ENCODE measurements around the gene ABCF2.

DNA sequence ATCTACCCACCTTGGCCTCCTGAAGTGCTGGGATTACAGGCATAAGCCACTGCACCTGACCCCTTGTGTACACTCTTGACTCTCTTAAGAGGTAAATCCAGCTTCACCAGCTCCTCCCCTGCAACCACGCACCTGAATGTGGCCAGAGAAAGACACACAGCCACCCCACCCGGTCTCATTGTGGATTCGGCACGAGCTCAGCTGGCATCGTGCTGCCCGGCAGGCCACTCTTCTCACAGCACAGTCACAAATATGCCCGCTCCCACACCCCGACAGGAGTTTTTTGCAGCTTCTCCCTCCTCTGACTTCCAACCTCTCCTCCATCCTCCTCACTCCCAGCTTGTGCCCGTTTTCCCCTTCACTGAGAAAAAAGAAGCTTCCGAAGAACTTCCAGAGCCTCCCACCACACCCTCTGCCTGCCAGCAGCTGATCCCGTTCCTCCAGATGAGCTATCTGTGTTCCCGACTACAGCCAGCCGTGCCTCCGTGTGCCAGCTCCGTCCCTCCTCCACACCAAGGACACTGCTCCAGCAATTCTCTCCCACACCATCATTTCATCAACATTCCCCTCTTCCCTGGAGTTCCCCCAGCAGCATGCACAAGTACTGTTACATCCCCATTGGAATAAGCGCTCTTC, 29.5 kb upstream of the ABCF2 start:
- TF ChIP-seq, protein P1, sequence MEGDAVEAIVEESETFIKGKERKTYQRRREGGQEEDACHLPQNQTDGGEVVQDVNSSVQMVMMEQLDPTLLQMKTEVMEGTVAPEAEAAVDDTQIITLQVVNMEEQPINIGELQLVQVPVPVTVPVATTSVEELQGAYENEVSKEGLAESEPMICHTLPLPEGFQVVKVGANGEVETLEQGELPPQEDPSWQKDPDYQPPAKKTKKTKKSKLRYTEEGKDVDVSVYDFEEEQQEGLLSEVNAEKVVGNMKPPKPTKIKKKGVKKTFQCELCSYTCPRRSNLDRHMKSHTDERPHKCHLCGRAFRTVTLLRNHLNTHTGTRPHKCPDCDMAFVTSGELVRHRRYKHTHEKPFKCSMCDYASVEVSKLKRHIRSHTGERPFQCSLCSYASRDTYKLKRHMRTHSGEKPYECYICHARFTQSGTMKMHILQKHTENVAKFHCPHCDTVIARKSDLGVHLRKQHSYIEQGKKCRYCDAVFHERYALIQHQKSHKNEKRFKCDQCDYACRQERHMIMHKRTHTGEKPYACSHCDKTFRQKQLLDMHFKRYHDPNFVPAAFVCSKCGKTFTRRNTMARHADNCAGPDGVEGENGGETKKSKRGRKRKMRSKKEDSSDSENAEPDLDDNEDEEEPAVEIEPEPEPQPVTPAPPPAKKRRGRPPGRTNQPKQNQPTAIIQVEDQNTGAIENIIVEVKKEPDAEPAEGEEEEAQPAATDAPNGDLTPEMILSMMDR (IDR thresholded peaks at IDR 0.05), result no peak
- TF ChIP-seq EZH2 (IDR thresholded peaks at IDR 0.05; ENCODE audit: borderline replicate concordance, insufficient read depth, low read depth, low read length, poor library complexity, severe bottlenecking), result no peak
